HT1080 (cell line): ENCODE results near the gene SIDT2. TPM values are rescaled to one million over a fixed set of nuclear protein-coding genes. Genes with fewer than 3 reads are reported as not detected.
"Not testable (repeated sequence)": the region's sequence is repeated elsewhere in the genome, so short reads cannot be mapped to it uniquely, and the experiment has no call there.

Experiments used
- DNase-seq: peaks from one replicate; pipeline ENCODE4 v3.0.0-alpha.2; 2015; ENCODE audit warnings: low read depth
- total RNA-seq: library from RNA; depleted of rRNA; stranded (reverse); fragments of >200 nt; shearing (Covaris generic); gene quantifications from 2 replicates; pipeline ENCODE4 v1.2.3, GENCODE V29; 2014

The SIDT2 gene
- total RNA-seq, 1 experiment from 2014 or later: 4.3 TPM

- DNase-seq: no peak
Observed at GRCh38 chr11:117202386-117203068, 24.0 kb downstream of the SIDT2 start.

DNA sequence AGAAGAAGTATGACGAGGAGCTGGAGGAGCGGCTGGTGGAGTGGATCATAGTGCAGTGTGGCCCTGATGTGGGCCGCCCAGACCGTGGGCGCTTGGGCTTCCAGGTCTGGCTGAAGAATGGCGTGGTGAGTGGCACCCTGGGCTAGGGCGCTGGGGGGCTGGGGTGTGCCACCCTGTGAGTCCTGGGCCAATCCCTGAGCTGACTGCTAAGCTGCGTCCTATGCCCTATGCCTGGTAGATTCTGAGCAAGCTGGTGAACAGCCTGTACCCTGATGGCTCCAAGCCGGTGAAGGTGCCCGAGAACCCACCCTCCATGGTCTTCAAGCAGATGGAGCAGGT lies 24.5 kb downstream of the SIDT2 start:
- DNase-seq: no peak

- no peak for DNase-seq
Observed at GRCh38 chr11:117204283-117205080, 25.9 kb downstream of the SIDT2 start.

DNA sequence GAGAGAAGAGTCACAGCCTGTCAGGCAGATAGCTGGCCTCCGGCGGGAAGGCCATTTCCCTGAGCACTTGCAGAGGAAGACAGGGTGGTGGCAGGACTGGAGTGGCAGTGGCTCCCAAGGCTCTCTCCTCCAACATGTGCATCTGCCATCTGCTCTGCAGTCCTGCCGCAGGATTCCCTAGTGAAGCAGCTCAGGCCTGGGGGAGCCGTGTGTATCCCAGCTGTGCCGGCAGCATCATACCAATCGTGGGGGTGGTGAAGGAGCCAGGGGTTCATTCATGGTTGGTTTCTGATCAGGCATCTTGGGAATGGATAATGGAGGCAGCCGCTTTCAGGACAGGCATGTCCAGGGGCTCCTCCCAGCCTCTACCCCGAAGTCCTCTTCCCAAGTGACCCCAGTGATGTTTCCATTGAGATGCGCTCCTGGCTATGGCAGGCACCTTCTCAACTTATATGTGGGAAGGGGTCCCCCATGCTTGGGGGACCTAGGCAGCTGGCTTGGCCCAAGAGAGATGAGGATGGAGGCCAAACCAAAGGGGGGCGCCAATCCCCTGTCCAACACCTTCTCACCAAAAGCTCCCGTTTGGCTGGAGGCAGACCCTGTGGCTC lies 26.8 kb downstream of the SIDT2 start:
- DNase-seq: no peak

DNA sequence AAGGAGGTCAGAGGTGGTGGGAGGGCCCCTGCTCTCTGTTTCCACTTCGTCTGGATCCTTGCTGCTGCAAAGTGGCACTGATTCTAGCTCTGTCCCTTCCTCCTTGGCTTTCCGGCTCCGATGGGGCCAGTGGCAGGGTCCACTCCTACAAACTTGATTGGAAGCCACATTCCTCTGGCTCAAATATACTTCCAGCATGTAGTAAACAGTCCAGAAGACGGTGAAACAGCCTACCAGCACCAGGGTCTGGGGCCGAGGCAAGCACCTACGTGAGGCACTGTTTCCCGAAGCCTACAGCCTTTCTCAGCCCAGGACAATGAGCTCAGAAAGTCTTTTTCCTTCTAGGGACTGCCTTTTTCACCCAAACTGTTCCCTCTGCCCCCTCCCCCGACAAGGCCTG lies 27.6 kb downstream of the SIDT2 start:
- DNase-seq: not testable (repeated sequence)

DNA sequence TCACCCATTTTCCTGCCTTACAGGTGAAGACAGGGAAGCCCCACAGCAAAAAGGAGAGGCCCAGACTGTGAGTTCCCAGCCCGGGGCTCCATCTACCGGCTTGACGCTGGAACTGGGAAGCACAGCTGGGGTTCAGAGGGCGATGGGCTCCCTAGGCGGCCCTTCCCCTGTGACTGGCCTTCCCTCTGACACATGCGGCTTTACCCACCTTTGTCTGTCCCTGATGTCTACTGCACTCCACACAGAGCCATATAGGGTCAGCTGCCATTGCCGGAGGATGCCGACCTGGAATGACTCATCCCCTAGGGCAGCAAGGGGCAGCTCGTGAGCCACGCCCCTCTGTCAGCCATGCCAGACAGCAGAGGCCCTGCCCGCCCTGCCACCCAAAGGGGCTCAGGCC lies 28.3 kb downstream of the SIDT2 start:
- DNase-seq: peak; percentile 41

DNA sequence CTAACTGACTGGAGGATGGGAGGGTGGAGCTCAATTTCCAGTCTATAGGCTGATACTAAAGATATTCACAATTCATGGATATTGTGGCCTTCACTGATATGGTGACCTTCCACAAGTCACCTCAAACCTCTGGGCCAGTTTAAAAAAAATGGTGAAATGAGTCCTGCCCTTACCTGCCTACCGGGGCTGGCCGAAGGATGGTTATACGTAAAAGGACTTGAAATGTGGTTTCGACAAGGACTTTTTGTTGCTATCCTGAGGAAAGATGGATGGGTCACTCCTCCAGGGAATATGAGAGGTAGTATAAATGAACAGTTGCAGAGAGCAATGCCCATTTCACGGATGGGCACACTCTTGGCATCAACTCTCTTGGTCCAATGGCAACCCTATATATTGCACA lies 28.9 kb downstream of the SIDT2 start:
- not testable (repeated sequence) for DNase-seq

DNA sequence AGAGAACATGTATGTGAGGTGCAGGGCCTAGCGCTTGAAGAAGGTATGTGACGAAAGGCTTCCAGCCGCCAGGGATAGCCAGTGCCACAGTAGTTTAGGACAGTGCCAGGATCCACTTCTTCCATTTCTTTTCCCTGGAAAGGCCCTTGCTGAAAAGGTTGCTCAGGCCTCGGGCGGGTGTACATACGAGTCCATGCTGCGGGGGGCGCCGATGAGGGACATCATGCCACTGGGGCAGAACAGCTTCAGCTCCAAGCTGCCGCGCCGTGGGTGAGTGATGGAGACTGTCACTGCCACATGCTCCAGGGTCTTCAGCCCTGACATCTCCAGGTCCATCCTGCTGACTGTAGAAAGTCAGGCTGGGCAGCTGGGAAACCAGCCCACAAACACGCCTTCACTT lies 30.2 kb downstream of the SIDT2 start:
- DNase-seq: not testable (repeated sequence)

GRCh38 chr11:117209351-117210125 lies 31.0 kb downstream of the SIDT2 start:
- not testable (repeated sequence) for DNase-seq

GRCh38 chr11:117210620-117211019 lies 32.1 kb downstream of the SIDT2 start:
- no peak for DNase-seq

GRCh38 chr11:117212697-117213355 lies 34.3 kb downstream of the SIDT2 start:
- DNase-seq: no peak

DNA sequence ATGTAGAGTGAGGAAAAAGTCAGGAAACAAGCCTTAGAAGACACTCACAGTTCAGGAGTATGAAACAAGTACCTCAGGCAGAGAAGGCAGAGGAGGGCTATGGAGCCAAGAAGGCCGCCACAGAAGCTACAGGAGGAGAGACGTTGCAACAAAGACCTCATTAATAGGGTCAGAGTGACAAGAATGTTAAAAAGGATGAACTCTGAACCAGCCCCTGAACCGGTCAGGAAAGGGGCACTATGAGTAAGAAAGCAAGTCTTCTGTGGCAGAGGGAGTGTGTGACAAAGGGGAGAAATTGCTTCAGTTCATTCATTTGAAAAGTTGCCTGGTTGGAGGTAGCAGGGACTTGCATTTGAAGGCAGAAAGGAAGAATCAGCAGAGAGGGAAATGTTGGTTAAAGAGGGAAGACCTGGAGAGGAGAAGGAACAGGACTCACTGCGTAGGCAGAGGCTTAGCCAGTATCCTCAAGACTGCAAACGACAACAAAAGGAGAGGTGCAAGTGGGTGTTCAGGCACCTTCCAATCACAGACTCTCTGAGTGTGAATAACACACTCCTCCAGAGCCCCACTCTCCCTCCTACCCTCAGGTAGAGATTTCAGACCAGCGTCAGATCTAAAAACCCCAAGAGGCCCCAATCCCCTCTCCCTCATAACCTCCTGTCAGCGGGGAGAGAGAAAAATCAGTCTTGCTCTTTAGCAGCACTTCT lies 36.0 kb downstream of the SIDT2 start:
- no peak for DNase-seq

DNA sequence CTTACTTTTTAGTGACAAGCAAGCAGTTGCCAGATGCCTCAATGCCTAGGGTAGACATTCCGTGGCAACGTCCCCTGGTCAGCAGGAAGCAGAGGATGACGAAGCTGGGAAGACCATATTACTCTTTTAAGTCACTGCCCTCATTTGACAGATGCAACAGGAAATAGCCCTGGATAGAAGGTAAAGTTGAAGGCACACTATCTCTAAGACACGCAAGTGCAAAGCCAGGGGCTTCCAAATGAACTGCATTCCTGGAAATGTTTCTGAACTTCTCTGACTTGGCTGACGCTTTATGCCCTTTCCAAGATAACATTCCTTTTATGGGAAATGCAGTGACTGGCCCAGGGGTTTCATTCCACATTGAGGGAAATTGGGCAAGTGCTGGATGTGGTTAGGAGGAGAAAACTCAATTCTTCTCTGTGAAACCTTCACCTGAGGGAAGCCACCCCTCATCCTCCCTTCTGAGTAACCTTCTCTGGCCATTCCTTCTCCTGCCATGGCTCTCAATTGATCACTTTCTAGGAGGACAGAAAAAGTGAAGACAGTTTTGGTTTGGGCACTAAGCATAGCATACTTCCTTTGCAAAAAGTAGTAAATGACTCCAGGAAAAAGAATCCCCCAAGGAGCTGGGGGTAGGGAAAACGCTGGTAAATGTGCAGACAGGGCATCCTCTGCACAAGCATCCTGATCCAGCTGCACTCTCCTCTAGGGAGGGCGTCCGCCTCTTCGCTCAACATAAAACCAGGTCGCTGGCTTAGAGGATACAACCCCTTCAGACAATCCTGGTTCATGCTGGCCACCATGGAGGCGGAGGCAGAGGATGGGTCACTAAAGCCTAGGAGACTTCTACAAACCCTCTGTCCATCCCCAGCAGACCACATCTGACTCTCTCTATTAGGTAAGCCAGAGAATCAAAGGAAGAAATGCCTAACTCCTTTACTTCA lies 38.9 kb downstream of the SIDT2 start:
- DNase-seq: no peak

- DNase-seq: no peak
Observed at GRCh38 chr11:117218133-117218915, 39.8 kb downstream of the SIDT2 start.

DNA sequence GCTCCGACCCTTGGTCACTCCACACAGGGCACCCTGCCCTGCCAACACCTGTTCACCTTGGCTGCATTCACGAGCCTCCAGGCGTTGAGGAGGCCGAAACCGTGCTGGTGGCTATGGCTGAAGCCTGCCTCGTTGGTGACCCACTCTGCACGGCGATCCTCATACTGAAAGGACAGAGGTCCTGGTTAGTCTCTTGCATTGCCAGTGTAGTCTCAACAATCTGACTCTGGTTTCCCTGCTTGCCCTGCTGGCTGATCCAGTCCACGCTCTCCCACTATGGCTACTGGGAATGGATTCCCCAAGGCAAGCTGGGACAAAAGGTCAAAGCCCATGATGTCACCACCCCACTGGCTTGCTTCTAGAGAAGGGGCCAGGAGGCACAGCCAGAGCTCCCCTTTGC lies 40.5 kb downstream of the SIDT2 start:
- DNase-seq: no peak

DNA sequence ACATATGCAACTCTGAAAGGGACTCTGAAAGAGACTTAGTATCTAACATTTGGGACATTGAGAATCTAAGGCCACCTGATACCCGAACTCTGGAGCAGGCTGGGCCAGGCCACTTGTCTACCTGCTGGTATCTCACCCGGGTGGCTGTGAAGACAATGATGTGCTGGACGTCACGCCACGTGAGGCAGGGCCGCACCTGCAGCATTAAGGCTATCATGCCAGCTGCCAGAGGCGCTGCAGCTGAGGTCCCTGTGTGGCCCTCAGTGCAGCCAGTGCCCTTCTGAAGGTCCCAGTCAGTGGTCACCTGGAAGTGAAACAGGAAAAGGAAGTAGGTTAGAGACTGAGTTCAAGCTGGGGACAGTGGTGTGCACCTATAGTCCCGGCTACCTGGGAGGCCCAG lies 40.9 kb downstream of the SIDT2 start:
- no peak for DNase-seq

DNA sequence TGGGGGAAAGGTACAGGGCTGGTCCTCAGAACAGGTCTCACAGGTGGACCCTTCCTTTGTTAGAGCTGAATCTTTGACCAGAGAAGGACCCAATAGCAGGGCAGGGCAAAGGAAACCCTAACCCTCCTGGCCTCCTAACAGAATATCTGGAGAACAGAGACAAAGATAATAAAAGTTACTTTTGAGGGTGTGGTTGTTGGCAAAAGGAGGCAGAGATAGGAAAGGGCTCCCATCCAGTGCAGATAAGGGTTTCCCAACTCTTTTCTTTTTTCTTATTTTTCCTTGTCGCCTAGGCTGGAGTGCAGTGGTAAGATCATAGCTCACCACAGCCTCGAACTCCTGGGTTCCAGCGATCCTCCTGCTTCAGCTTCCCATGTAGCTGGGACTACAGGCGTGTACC lies 41.5 kb downstream of the SIDT2 start:
- no peak for DNase-seq

DNA sequence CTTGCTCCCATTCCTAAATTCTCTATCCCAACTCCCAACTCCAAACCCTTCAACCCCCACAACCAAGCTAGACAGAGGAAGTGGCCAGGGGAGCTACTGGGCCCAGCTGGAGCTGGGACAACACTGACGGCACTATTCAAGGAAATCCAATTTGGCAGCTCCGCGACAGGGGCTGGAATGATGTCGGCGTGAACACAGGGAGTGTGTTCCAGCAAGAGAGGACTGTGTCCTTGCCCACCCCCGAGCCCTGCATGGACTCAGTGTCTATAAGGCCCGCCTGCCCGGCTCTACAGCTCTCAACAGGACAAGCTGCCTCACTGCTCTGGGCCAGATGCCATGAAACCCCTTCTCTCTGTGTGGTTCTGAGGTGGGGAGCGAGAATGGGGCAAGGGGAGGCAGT lies 42.0 kb downstream of the SIDT2 start:
- no peak for DNase-seq
